Measurements from ENCODE around the gene STARD8.
A peak's percentile ranks its signal among the peaks of the same experiment; 100 is the strongest.
"Not testable (repeated sequence)": the region's sequence is repeated elsewhere in the genome, so short reads cannot be mapped to it uniquely, and the experiment has no call there.

STARD8 gene

GRCh38 chrX:68727696-68728095 is 80.2 kb downstream of the STARD8 start:
- H3K4me3 ChIP-seq (ENCODE audit: low read depth, low read length): no peak overlapping the region
- H3K27ac ChIP-seq (ENCODE audit: low read depth, low read length): no peak overlapping the region
- H3K4me1 ChIP-seq (ENCODE audit: control insufficient read depth, insufficient read depth, low read length, unreplicated experiment): no peaks in the 10 kb centered on the region
- H3K36me3 ChIP-seq (ENCODE audit: insufficient read depth, low read length): no peaks in the 10 kb centered on the region
- no peak overlapping the region for H2AFZ ChIP-seq (ENCODE audit: low read length, unreplicated experiment)
- H3K27me3 ChIP-seq (ENCODE audit: insufficient read depth, low read length): no peaks in the 10 kb centered on the region
- no peaks in the 10 kb centered on the region for H3K79me2 ChIP-seq (ENCODE audit: control insufficient read depth, insufficient read depth, low read length, unreplicated experiment)

DNA sequence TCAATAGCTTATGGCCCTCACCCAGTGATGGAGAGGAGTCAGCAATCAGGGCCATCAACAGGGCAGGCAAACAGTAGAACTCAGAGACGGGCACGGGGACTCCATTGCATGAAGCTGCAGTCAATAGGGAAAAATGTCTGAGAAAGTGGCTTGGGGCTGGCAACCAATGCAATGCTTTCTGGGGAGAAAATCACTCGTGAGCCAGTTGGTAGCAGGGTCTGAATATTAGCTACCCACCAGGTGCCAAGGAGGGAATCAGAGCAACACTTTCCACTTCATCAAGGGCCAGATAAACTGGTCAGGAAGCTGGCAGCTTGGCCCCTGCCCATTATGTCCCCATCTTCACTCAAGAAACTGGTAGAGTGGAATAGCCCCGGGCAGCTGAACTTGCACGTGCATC is 80.7 kb downstream of the STARD8 start:
- Histone ChIP-seq H2AFZ (ENCODE audit: low read length, unreplicated experiment) (no peak overlapping the region), H3K4me1 (ENCODE audit: control insufficient read depth, insufficient read depth, low read length, unreplicated experiment) (no peaks in the 10 kb centered on the region), H3K27me3 (ENCODE audit: insufficient read depth, low read length) (no peaks in the 10 kb centered on the region), H3K27ac (ENCODE audit: low read depth, low read length) (no peak overlapping the region), H3K4me3 (ENCODE audit: low read depth, low read length) (no peak overlapping the region), H3K79me2 (ENCODE audit: control insufficient read depth, insufficient read depth, low read length, unreplicated experiment) (no peaks in the 10 kb centered on the region), H3K36me3 (ENCODE audit: insufficient read depth, low read length) (no peaks in the 10 kb centered on the region)

GRCh38 chrX:68731254-68731653 is 83.8 kb downstream of the STARD8 start:
- no peaks in the 10 kb centered on the region for H3K79me2 ChIP-seq (ENCODE audit: control insufficient read depth, insufficient read depth, low read length, unreplicated experiment)
- H3K4me3 ChIP-seq (ENCODE audit: low read depth, low read length): no peak overlapping the region
- no peak overlapping the region for H2AFZ ChIP-seq (ENCODE audit: low read length, unreplicated experiment)
- H3K27me3 ChIP-seq (ENCODE audit: insufficient read depth, low read length): 0 out of 2 replicates have a peak, but pooled peaks cover 6% of the 10 kb centered on the region
- no peaks in the 10 kb centered on the region for H3K36me3 ChIP-seq (ENCODE audit: insufficient read depth, low read length)
- H3K27ac ChIP-seq (ENCODE audit: low read depth, low read length): no peak overlapping the region
- H3K4me1 ChIP-seq (ENCODE audit: control insufficient read depth, insufficient read depth, low read length, unreplicated experiment): no peaks in the 10 kb centered on the region

- no peaks in the 10 kb centered on the region for H3K36me3 ChIP-seq (ENCODE audit: insufficient read depth, low read length)
- H3K27me3 ChIP-seq (ENCODE audit: insufficient read depth, low read length): 0 out of 2 replicates have a peak, but pooled peaks cover 6% of the 10 kb centered on the region
These were observed 85.5 kb downstream of the STARD8 start for GRCh38 chrX:68732906-68733493.

GRCh38 chrX:68735266-68735665 is 87.8 kb downstream of the STARD8 start:
- Histone ChIP-seq H3K4me3 (ENCODE audit: low read depth, low read length) (no peak overlapping the region), H2AFZ (ENCODE audit: low read length, unreplicated experiment) (no peak overlapping the region), H3K27me3 (ENCODE audit: insufficient read depth, low read length) (0 out of 2 replicates have a peak, but pooled peaks cover 6% of the 10 kb centered on the region), H3K36me3 (ENCODE audit: insufficient read depth, low read length) (no peaks in the 10 kb centered on the region), H3K4me1 (ENCODE audit: control insufficient read depth, insufficient read depth, low read length, unreplicated experiment) (no peaks in the 10 kb centered on the region), H3K27ac (ENCODE audit: low read depth, low read length) (no peak overlapping the region), H3K79me2 (ENCODE audit: control insufficient read depth, insufficient read depth, low read length, unreplicated experiment) (no peaks in the 10 kb centered on the region)

More at GRCh38 chrX:68732906-68733493, 85.5 kb downstream of the STARD8 start:
- no peak overlapping the region for H3K4me3 ChIP-seq (ENCODE audit: low read depth, low read length)
- H3K79me2 ChIP-seq (ENCODE audit: control insufficient read depth, insufficient read depth, low read length, unreplicated experiment): no peaks in the 10 kb centered on the region
- no peaks in the 10 kb centered on the region for H3K4me1 ChIP-seq (ENCODE audit: control insufficient read depth, insufficient read depth, low read length, unreplicated experiment)
- H3K27ac ChIP-seq (ENCODE audit: low read depth, low read length): no peak overlapping the region
- H2AFZ ChIP-seq (ENCODE audit: low read length, unreplicated experiment): peak overlapping the region; percentile 23

GRCh38 chrX:68741864-68742263 is 94.4 kb downstream of the STARD8 start:
- H3K4me3 ChIP-seq (ENCODE audit: low read depth, low read length); H3K27ac ChIP-seq (ENCODE audit: low read depth, low read length); H3K27me3 ChIP-seq (ENCODE audit: insufficient read depth, low read length); H3K79me2 ChIP-seq (ENCODE audit: control insufficient read depth, insufficient read depth, low read length, unreplicated experiment); H2AFZ ChIP-seq (ENCODE audit: low read length, unreplicated experiment); H3K4me1 ChIP-seq (ENCODE audit: control insufficient read depth, insufficient read depth, low read length, unreplicated experiment); H3K36me3 ChIP-seq (ENCODE audit: insufficient read depth, low read length): not testable (repeated sequence)

- H3K4me3 ChIP-seq (ENCODE audit: low read depth, low read length): no peak overlapping the region
- H3K4me1 ChIP-seq (ENCODE audit: control insufficient read depth, insufficient read depth, low read length, unreplicated experiment): no peaks in the 10 kb centered on the region
- no peaks in the 10 kb centered on the region for H3K36me3 ChIP-seq (ENCODE audit: insufficient read depth, low read length)
- H3K27me3 ChIP-seq (ENCODE audit: insufficient read depth, low read length): no peaks in the 10 kb centered on the region
- H2AFZ ChIP-seq (ENCODE audit: low read length, unreplicated experiment): no peak overlapping the region
- H3K27ac ChIP-seq (ENCODE audit: low read depth, low read length): no peak overlapping the region
- H3K79me2 ChIP-seq (ENCODE audit: control insufficient read depth, insufficient read depth, low read length, unreplicated experiment): no peaks in the 10 kb centered on the region
These were observed 96.3 kb downstream of the STARD8 start for GRCh38 chrX:68743754-68744153.

GRCh38 chrX:68746988-68747387 is 99.5 kb downstream of the STARD8 start:
- Histone ChIP-seq H3K27me3 (ENCODE audit: insufficient read depth, low read length) (no peaks in the 10 kb centered on the region), H2AFZ (ENCODE audit: low read length, unreplicated experiment) (no peak overlapping the region), H3K79me2 (ENCODE audit: control insufficient read depth, insufficient read depth, low read length, unreplicated experiment) (no peaks in the 10 kb centered on the region), H3K27ac (ENCODE audit: low read depth, low read length) (no peak overlapping the region), H3K4me1 (ENCODE audit: control insufficient read depth, insufficient read depth, low read length, unreplicated experiment) (no peaks in the 10 kb centered on the region), H3K4me3 (ENCODE audit: low read depth, low read length) (no peak overlapping the region), H3K36me3 (ENCODE audit: insufficient read depth, low read length) (no peaks in the 10 kb centered on the region)

DNA sequence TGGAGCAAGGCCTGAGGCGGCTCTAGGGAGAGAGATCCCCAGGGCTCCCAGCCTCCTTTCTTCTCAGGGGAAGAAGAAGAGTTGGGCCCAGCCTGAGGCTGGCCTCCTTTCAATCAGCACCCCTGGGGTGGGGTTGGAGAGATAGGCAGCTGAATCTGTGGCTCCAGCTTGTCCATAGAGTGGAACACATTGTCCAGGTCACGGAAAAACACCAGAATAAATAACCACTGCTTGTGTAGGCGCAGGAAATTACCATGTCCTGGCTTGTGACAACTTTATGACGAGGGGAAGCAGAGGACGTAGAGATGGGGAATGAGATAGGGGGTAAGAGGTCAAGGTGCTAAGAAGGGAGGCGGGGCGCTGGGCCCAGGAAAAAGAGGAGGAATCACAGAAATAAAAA is 100.6 kb downstream of the STARD8 start:
- Histone ChIP-seq H3K27me3 (ENCODE audit: insufficient read depth, low read length) (no peaks in the 10 kb centered on the region), H2AFZ (ENCODE audit: low read length, unreplicated experiment) (no peak overlapping the region), H3K36me3 (ENCODE audit: insufficient read depth, low read length) (no peaks in the 10 kb centered on the region), H3K27ac (ENCODE audit: low read depth, low read length) (no peak overlapping the region), H3K4me1 (ENCODE audit: control insufficient read depth, insufficient read depth, low read length, unreplicated experiment) (no peaks in the 10 kb centered on the region), H3K79me2 (ENCODE audit: control insufficient read depth, insufficient read depth, low read length, unreplicated experiment) (no peaks in the 10 kb centered on the region), H3K4me3 (ENCODE audit: low read depth, low read length) (no peak overlapping the region)

GRCh38 chrX:68749426-68749825 is 102.0 kb downstream of the STARD8 start:
- Histone ChIP-seq H2AFZ (ENCODE audit: low read length, unreplicated experiment) (no peak overlapping the region), H3K27me3 (ENCODE audit: insufficient read depth, low read length) (no peaks in the 10 kb centered on the region), H3K4me3 (ENCODE audit: low read depth, low read length) (no peak overlapping the region), H3K27ac (ENCODE audit: low read depth, low read length) (no peak overlapping the region), H3K36me3 (ENCODE audit: insufficient read depth, low read length) (no peaks in the 10 kb centered on the region), H3K79me2 (ENCODE audit: control insufficient read depth, insufficient read depth, low read length, unreplicated experiment) (no peaks in the 10 kb centered on the region), H3K4me1 (ENCODE audit: control insufficient read depth, insufficient read depth, low read length, unreplicated experiment) (no peaks in the 10 kb centered on the region)

DNA sequence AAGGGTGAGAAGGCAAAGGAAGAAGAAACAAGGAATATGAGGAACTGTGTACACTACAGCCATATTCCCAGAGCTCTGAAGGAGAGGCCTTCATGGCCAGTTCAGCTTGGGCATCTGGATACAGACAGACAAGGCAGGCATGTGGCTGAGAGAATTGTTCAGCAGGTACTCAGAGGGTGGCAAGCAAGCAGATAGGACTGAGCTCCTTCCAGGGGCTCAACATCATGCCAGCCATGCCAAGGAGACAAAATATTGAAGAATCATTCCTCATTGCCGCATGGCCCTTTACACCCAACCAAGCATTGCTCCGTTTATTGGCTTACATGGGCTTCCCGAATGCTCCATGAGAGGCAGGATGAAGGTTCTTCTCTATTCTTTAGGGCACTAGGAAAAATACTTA is 102.8 kb downstream of the STARD8 start:
- Histone ChIP-seq H3K27me3 (ENCODE audit: insufficient read depth, low read length) (no peaks in the 10 kb centered on the region), H3K36me3 (ENCODE audit: insufficient read depth, low read length) (no peaks in the 10 kb centered on the region), H3K4me1 (ENCODE audit: control insufficient read depth, insufficient read depth, low read length, unreplicated experiment) (no peaks in the 10 kb centered on the region), H3K4me3 (ENCODE audit: low read depth, low read length) (no peak overlapping the region), H2AFZ (ENCODE audit: low read length, unreplicated experiment) (no peak overlapping the region), H3K27ac (ENCODE audit: low read depth, low read length) (no peak overlapping the region), H3K79me2 (ENCODE audit: control insufficient read depth, insufficient read depth, low read length, unreplicated experiment) (no peaks in the 10 kb centered on the region)

Measured in ACC112 (cell line).